Vagina (tissue), 2 donors: ENCODE data around the gene DRP2. TPM values are rescaled to one million over a fixed set of nuclear protein-coding genes. Genes with fewer than 3 reads are reported as not detected.
"Not testable (repeated sequence)": the region's sequence is repeated elsewhere in the genome, so short reads cannot be mapped to it uniquely, and the experiment has no call there.

Source experiments
- DNase-seq, 2 donors: peaks; one replicate each; pipeline ENCODE4 v3.0.0-alpha.2; 2017; ENCODE audit errors: extremely low spot score in 2 of 2
- H3K27ac ChIP-seq: fragments of 200-600 bp; sonication (generic); one replicate; pipeline ENCODE4 v1.5.1; 2019
- H3K27me3 ChIP-seq: fragments of 200-600 bp; sonication (generic); one replicate; pipeline ENCODE4 v1.5.1; 2019
- H3K36me3 ChIP-seq, 2 donors: fragments of 200-600 bp; sonication (generic); one replicate each; pipeline ENCODE4 v1.5.1; 2017 to 2019
- H3K4me1 ChIP-seq: fragments of 200-600 bp; sonication (generic); one replicate; pipeline ENCODE4 v1.5.1; 2019
- H3K4me3 ChIP-seq, 2 donors: fragments of 200-600 bp; sonication (generic); 1 replicate in 1 of 2; 2 replicates in 1 of 2; pipeline ENCODE4 v1.5.1; 2016 to 2019
- H3K9me3 ChIP-seq: fragments of 200-600 bp; sonication (generic); one replicate; pipeline ENCODE4 v1.5.1; 2019
- POLR2A ChIP-seq, 2 donors: fragments of 450-650 bp; IDR thresholded peaks; one replicate each; pipeline ENCODE4 v1.6.1; 2017; ENCODE audit warnings: antibody characterized with exemption in 2 of 2, mild to moderate bottlenecking in 2 of 2, moderate library complexity in 2 of 2
- POLR2AphosphoS5 ChIP-seq, 2 donors: sonication (generic); formaldehyde crosslinking; IDR thresholded peaks; one replicate each; pipeline ENCODE4 v1.9.0; 2017; ENCODE audit warnings: antibody characterized with exemption in 2 of 2, mild to moderate bottlenecking in 2 of 2, low read depth in 1 of 2; ENCODE audit not compliant: insufficient read depth in 1 of 2
- intact Hi-C: fragments of 100-400 bp; cut with DNase I; formaldehyde crosslinking; loops from one replicate; pipeline ENCODE4 v1.15.1; 2023
- total RNA-seq: library from RNA; depleted of rRNA; stranded (reverse); fragments of >200 nt; gene quantifications from one replicate; pipeline ENCODE4 v1.2.3, GENCODE V29; 2016
- TF ChIP-seq, protein P1 (sequence below), 3 experiments: fragments of 450-650 bp in 2 of 3; fragments of 200-600 bp in 1 of 3; sonication (generic) in 1 of 3; IDR thresholded peaks; one replicate each; pipeline ENCODE4 v1.5.1; 2017 to 2019; ENCODE audit warnings: antibody characterized with exemption in 3 of 3, mild to moderate bottlenecking in 2 of 3, moderate library complexity in 2 of 3

DRP2 gene, protein sequence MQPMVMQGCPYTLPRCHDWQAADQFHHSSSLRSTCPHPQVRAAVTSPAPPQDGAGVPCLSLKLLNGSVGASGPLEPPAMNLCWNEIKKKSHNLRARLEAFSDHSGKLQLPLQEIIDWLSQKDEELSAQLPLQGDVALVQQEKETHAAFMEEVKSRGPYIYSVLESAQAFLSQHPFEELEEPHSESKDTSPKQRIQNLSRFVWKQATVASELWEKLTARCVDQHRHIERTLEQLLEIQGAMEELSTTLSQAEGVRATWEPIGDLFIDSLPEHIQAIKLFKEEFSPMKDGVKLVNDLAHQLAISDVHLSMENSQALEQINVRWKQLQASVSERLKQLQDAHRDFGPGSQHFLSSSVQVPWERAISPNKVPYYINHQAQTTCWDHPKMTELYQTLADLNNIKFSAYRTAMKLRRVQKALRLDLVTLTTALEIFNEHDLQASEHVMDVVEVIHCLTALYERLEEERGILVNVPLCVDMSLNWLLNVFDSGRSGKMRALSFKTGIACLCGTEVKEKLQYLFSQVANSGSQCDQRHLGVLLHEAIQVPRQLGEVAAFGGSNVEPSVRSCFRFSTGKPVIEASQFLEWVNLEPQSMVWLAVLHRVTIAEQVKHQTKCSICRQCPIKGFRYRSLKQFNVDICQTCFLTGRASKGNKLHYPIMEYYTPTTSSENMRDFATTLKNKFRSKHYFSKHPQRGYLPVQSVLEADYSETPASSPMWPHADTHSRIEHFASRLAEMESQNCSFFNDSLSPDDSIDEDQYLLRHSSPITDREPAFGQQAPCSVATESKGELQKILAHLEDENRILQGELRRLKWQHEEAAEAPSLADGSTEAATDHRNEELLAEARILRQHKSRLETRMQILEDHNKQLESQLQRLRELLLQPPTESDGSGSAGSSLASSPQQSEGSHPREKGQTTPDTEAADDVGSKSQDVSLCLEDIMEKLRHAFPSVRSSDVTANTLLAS
- total RNA-seq = 1.5 TPM

DNA sequence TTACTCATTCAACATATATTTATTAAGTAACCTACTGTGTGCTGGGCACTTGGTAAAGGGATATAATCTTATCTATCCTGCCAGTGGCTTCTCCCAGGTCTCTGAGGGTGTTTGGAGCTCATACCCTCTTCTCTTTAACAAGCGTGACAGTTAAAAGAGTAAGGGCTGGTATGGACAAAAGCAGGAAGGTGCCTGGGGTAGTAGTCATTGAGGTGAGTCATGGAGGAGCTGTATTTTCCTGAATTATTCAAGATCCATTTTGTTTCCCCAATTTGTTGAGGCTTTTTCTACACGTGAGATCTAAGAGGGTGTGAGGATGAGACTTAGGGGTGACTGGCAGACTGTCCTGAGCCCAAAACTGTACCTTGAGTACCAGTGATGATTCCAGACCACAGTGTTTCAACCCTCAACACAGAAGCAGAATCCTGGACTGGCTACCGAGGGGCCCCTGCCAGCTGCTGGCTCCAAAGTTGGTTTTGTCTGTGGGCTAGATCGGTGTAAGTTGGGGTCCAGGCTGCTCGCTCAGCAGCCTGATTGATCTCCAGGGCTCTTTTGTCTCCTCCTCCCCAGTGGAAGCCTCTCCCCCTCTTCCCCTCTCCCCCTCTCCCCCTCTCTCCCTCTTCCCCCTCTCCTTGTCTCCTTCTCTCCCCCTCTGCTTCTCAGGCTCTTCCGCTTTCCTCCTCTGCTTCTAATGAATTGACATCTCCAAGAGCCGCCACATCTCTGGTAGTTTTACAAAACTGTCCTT is at the start of gene DRP2:
Gene DRP2 (plus strand): TSS at position 671 of the 748 bp plus-strand sequence. CDS start 11,862 bp downstream, outside the sequence.
- Histone ChIP-seq H3K4me3 (peak within 1 kb of the TSS; percentile 6), H3K27me3 (no peaks in the 10 kb centered on the region), H3K27ac (no peak within 1 kb of the TSS), H3K9me3 (no peaks in the 10 kb centered on the region), H3K36me3 (no peaks in the 10 kb centered on the region), H3K4me1 (no peaks in the 10 kb centered on the region)
- TF ChIP-seq POLR2AphosphoS5 (IDR thresholded peaks at IDR 0.05; ENCODE audit: insufficient read depth in 1 of 2, low read depth in 1 of 2) (no peak), POLR2A (IDR thresholded peaks at IDR 0.05) (no peak)
- TF ChIP-seq, protein P1, sequence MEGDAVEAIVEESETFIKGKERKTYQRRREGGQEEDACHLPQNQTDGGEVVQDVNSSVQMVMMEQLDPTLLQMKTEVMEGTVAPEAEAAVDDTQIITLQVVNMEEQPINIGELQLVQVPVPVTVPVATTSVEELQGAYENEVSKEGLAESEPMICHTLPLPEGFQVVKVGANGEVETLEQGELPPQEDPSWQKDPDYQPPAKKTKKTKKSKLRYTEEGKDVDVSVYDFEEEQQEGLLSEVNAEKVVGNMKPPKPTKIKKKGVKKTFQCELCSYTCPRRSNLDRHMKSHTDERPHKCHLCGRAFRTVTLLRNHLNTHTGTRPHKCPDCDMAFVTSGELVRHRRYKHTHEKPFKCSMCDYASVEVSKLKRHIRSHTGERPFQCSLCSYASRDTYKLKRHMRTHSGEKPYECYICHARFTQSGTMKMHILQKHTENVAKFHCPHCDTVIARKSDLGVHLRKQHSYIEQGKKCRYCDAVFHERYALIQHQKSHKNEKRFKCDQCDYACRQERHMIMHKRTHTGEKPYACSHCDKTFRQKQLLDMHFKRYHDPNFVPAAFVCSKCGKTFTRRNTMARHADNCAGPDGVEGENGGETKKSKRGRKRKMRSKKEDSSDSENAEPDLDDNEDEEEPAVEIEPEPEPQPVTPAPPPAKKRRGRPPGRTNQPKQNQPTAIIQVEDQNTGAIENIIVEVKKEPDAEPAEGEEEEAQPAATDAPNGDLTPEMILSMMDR (IDR thresholded peaks at IDR 0.05) = no peak
- no peak for DNase-seq
- intact Hi-C loops = no loop called here

DNA sequence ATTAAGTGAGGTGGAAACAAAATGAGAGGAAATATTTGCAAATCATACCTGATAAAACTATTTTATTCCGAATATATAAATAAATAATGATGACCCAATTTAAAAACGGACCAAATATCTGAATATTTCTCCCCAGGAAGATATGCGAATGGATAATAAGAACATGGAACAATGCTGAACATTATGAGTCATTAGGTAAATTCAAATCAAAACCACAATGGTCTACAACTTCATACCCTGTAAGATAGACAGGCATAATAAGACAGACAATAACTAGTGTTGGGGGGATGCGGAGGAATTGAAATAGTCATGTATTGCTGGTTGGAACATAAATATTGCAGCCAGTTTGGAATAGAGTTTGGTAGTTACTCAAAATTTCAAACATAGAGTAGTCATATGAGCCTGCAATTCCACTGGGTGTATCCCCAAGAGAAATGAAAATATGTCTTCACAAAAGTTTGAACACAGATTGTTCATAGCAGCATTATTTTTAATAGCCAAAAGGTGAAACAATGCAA is 47.6 kb upstream of the DRP2 start:
- DNase-seq = no peak
- intact Hi-C loops = no loop called here
- Histone ChIP-seq H3K27me3 (no peaks in the 10 kb centered on the region), H3K4me1 (no peaks in the 10 kb centered on the region), H3K36me3 (no peaks in the 10 kb centered on the region), H3K9me3 (no peaks in the 10 kb centered on the region), H3K4me3 (no peak overlapping the region), H3K27ac (no peak overlapping the region)
- TF ChIP-seq, protein P1 (IDR thresholded peaks at IDR 0.05) = no peak
- TF ChIP-seq POLR2AphosphoS5 (IDR thresholded peaks at IDR 0.05; ENCODE audit: insufficient read depth in 1 of 2, low read depth in 1 of 2) (no peak), POLR2A (IDR thresholded peaks at IDR 0.05) (no peak)

GRCh38 chrX:101176439-101176838 is 43.1 kb upstream of the DRP2 start:
- no peak overlapping the region for H3K27ac ChIP-seq
- no peak overlapping the region for H3K4me3 ChIP-seq
- H3K9me3 ChIP-seq = no peaks in the 10 kb centered on the region
- no peaks in the 10 kb centered on the region for H3K36me3 ChIP-seq
- TF ChIP-seq POLR2AphosphoS5 (IDR thresholded peaks at IDR 0.05; ENCODE audit: insufficient read depth in 1 of 2, low read depth in 1 of 2) = no peak
- TF ChIP-seq POLR2A (IDR thresholded peaks at IDR 0.05) = no peak
- TF ChIP-seq, protein P1 (IDR thresholded peaks at IDR 0.05) = no peak
- H3K27me3 ChIP-seq = no peaks in the 10 kb centered on the region
- H3K4me1 ChIP-seq = no peaks in the 10 kb centered on the region
- intact Hi-C loops = no loop called here
- no peak for DNase-seq

DNA sequence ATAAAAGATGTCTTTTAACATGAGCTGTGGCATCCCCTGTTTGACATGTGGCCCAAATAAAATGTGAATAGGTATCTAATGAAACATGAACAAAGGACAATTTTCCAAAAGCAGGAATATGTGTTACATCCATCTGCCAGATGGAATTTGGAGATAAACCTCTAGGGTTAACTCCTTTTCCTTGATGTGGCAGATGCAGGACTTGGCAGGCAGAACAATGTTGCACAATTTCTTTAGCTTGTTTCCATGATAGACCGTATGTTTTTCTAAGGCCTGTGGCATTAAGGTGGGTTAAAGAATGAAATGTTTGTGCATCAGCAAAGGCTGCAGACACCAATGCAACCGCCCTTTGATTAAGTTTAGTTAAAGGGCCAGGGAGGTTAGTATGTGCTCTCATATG is 34.7 kb upstream of the DRP2 start:
- H3K4me1 ChIP-seq, DNase-seq, H3K27me3 ChIP-seq, intact Hi-C loops, H3K4me3 ChIP-seq, H3K36me3 ChIP-seq, H3K9me3 ChIP-seq, H3K27ac ChIP-seq: not testable (repeated sequence)

DNA sequence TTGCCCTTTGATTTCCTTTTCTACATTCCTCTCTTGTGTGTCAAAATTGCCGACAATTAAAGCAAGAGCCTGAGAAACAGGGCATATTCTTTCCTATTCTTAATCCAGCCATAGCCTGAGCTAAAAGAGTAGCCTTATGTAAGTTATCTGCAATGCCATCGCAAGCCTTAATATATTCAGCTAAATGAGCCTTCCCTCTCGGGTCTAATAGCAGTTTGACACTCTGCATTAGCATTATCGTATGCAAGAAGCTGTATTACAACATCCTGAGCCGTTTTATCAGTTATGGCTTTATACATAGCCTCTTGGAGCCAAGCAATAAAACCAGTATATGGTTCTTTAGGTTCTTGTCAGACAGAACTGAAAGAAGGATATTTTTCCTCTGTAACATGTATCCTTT is 31.6 kb upstream of the DRP2 start:
- H3K9me3 ChIP-seq, intact Hi-C loops, H3K36me3 ChIP-seq, H3K4me1 ChIP-seq, H3K27me3 ChIP-seq, DNase-seq, H3K27ac ChIP-seq, H3K4me3 ChIP-seq: not testable (repeated sequence)
